A673 (cell line): ENCODE results near the gene SHQ1. TPM values are rescaled to one million over a fixed set of nuclear protein-coding genes. Genes with fewer than 3 reads are reported as not detected.

Source experiments
- BruUV-seq: library from RNA; stranded (reverse); fragments of 400-500 nt; replicated peaks from 2 replicates; lab custom pipeline; 2021; lab: Mats Ljungman, UMichigan
- CTCF ChIA-PET: fragments of 300-600 bp; sonication (Branson Sonifier 250); formaldehyde crosslinking; loops from one replicate; lab custom pipeline; 2022; ENCODE audit warnings: antibody characterized with exemption; lab: Charles Lee
- POLR2A ChIA-PET: fragments of 300-600 bp; sonication (Branson Sonifier 250); formaldehyde crosslinking; loops from one replicate; lab custom pipeline; 2022; ENCODE audit warnings: antibody characterized with exemption; ENCODE audit not compliant: low non-redundant PET; lab: Charles Lee
- DNase-seq: peaks from one replicate; pipeline ENCODE4 v3.0.0-alpha.2; 2015; ENCODE audit warnings: low spot score
- H3K27ac ChIP-seq: fragments of 200-600 bp; sonication (generic); 2 replicates; pipeline ENCODE4 v1.5.1; 2016; ENCODE audit warnings: mixed run types, low read depth, mild to moderate bottlenecking, mixed read lengths, antibody characterized with exemption, low read length; ENCODE audit not compliant: poor library complexity, severe bottlenecking
- H3K27me3 ChIP-seq: fragments of 200-600 bp; sonication (generic); replicated peaks from 2 replicates; pipeline ENCODE4 v1.6.1; 2017; ENCODE audit warnings: mixed run types, low read depth, mild to moderate bottlenecking, mixed read lengths, antibody characterized with exemption, low read length; ENCODE audit not compliant: insufficient read depth, poor library complexity
- H3K36me3 ChIP-seq: fragments of 200-600 bp; sonication (generic); 2 replicates; pipeline ENCODE4 v1.6.1; 2016; ENCODE audit warnings: mixed run types, mild to moderate bottlenecking, mixed read lengths, antibody characterized with exemption, low read length; ENCODE audit not compliant: insufficient read depth, poor library complexity, severe bottlenecking
- H3K4me1 ChIP-seq: fragments of 200-600 bp; sonication (generic); 2 replicates; pipeline ENCODE4 v1.6.1; 2017; ENCODE audit warnings: mixed run types, mild to moderate bottlenecking, mixed read lengths, antibody characterized with exemption, low read length; ENCODE audit not compliant: insufficient read depth, poor library complexity, severe bottlenecking
- H3K4me3 ChIP-seq: fragments of 200-600 bp; sonication (generic); 2 replicates; pipeline ENCODE4 v1.5.1; 2016; ENCODE audit warnings: low read depth, mixed run types, mild to moderate bottlenecking, mixed read lengths, low read length; ENCODE audit not compliant: poor library complexity, severe bottlenecking
- H3K9me3 ChIP-seq: fragments of 200-600 bp; sonication (generic); 2 replicates; pipeline ENCODE4 v1.6.1; 2016; ENCODE audit warnings: mixed run types, low read depth, mild to moderate bottlenecking, mixed read lengths, antibody characterized with exemption, low read length; ENCODE audit not compliant: poor library complexity, severe bottlenecking
- EZH2 ChIP-seq: fragments of 200-600 bp; sonication (generic); IDR thresholded peaks from 2 replicates; pipeline ENCODE4 v1.6.1; 2017; ENCODE audit warnings: borderline replicate concordance, low read depth, mild to moderate bottlenecking, mixed read lengths, antibody characterized with exemption, low read length; ENCODE audit not compliant: poor library complexity, severe bottlenecking
- intact Hi-C: fragments of 100-400 bp; cut with micrococcal nuclease; formaldehyde crosslinking; loops from one replicate; pipeline ENCODE4 v1.10.0; 2022; ENCODE audit not compliant: unreplicated experiment
- total RNA-seq: library from RNA; stranded (reverse); gene quantifications from 2 replicates; pipeline ENCODE4 v1.2.3, GENCODE V29; 2021
- TF ChIP-seq, protein P1 (sequence below): fragments of 300-800, 200-600 bp; sonication (generic); conservative IDR thresholded peaks from 2 replicates; pipeline ENCODE4 v1.5.1; 2017; ENCODE audit warnings: low read depth, mild to moderate bottlenecking, antibody characterized with exemption, low read length, moderate library complexity, mixed read lengths

SHQ1 gene
- total RNA-seq, 1 experiment from 2014 or later: 24.3 TPM

DNA sequence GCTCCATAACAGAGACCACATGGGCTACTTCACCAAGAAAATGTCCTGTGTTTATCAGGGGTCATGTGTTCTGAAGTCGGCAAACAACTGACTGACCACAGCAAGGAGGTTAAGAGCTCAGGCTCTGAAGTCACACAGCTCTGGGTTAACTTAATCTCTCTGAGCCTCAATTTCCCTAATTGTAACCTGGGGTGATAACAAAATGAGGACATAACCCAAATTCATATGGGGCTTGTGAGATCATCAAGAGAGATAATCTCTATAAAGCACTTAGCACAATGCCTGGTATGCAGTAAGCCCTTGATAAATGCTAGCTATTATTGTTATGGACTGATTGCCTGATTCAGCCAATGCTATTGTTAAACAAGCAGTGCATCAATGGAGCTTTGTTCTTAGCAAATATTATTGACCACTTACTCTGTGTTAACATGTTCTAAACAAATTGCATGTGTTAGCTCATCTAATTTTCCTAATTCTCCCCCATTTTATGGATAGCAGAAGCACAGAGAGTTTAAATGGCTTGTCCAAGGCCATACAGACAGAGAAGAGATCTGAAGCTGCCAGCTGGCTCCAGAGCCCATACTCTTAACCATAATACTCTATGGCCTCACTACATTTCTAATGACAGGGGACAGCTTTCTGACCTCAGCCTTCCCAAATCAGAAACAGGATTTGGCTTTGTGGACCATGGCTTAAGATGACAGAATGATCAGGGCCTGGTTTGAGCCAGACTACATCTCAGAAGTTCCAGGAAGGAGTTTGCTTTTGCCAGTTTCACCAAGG lies 78.3 kb downstream of the SHQ1 start:
- no peak for DNase-seq
- ChIA-PET CTCF (no interaction called here), POLR2A (no interaction called here)
- BruUV-seq: no TSS peak
- Histone ChIP-seq H3K9me3 (no peaks in the 10 kb centered on the region), H3K36me3 (no peaks in the 10 kb centered on the region), H3K27me3 (no peaks in the 10 kb centered on the region), H3K4me1 (no peaks in the 10 kb centered on the region), H3K4me3 (no peak overlapping the region), H3K27ac (no peak overlapping the region)
- intact Hi-C loops: no loop called here
- no peak for TF ChIP-seq EZH2
- TF ChIP-seq, protein P1, sequence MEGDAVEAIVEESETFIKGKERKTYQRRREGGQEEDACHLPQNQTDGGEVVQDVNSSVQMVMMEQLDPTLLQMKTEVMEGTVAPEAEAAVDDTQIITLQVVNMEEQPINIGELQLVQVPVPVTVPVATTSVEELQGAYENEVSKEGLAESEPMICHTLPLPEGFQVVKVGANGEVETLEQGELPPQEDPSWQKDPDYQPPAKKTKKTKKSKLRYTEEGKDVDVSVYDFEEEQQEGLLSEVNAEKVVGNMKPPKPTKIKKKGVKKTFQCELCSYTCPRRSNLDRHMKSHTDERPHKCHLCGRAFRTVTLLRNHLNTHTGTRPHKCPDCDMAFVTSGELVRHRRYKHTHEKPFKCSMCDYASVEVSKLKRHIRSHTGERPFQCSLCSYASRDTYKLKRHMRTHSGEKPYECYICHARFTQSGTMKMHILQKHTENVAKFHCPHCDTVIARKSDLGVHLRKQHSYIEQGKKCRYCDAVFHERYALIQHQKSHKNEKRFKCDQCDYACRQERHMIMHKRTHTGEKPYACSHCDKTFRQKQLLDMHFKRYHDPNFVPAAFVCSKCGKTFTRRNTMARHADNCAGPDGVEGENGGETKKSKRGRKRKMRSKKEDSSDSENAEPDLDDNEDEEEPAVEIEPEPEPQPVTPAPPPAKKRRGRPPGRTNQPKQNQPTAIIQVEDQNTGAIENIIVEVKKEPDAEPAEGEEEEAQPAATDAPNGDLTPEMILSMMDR: no peak

DNA sequence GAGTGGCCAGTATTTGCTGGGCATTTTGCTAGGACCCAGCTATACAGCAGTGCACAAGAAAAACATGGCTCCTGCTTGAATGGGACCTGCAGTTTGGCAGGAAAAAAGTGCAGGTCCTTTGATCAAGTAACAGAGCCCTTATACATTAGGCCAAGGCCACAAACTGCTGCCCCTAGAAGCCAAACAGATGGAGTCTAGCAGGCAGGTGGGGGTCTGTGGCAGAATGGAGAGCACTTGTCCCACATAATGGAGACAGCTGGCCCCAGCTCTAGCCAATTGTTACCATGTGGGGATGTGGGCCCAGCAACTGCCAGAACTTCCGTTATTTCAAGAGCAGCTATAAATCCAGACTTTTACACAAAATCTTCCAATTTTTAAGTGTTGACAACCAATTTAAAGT lies 79.3 kb downstream of the SHQ1 start:
- H3K36me3 ChIP-seq: no peaks in the 10 kb centered on the region
- no peak for DNase-seq
- no peak for TF ChIP-seq EZH2
- TF ChIP-seq, protein P1: no peak
- no peaks in the 10 kb centered on the region for H3K9me3 ChIP-seq
- H3K4me3 ChIP-seq: no peak overlapping the region
- no peak overlapping the region for H3K27ac ChIP-seq
- CTCF ChIA-PET: no interaction called here
- no TSS peak for BruUV-seq
- POLR2A ChIA-PET: no interaction called here
- no peaks in the 10 kb centered on the region for H3K27me3 ChIP-seq
- no peaks in the 10 kb centered on the region for H3K4me1 ChIP-seq
- intact Hi-C loops: no loop called here

DNA sequence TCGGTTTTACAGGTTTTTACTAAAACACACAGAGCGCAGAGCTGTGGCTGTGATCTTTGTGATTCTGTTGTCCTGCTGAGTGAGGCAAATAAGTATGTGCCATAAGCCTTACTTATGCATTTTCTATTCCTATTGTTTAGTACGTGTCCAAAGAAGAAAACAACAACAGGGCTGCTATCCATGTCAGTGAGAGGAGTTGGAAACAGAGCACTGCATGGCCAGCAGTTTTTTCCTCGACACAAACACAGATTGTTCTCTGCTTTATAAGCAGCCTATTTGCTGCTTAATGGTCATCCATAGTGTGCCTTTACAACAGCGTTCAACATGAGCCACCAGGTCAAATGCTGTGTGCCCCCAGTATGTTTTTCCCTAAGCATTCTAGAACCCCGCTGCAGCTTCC lies 79.8 kb downstream of the SHQ1 start:
- Histone ChIP-seq H3K36me3 (no peaks in the 10 kb centered on the region), H3K4me1 (no peaks in the 10 kb centered on the region), H3K4me3 (no peak overlapping the region), H3K27me3 (no peaks in the 10 kb centered on the region), H3K9me3 (no peaks in the 10 kb centered on the region), H3K27ac (no peak overlapping the region)
- no TSS peak for BruUV-seq
- DNase-seq: no peak
- intact Hi-C loops: no loop called here
- ChIA-PET CTCF (no interaction called here), POLR2A (no interaction called here)
- no peak for TF ChIP-seq EZH2
- TF ChIP-seq, protein P1: no peak
